Neuronal stem cell (in vitro differentiated cells): ENCODE data around the gene DTX2.
"Not testable (repeated sequence)": the region's sequence is repeated elsewhere in the genome, so short reads cannot be mapped to it uniquely, and the experiment has no call there.

Experiments
- DNase-seq: peaks from one replicate; pipeline ENCODE4 v3.0.0-alpha.2; 2013; ENCODE audit warnings: low spot score
- H2AFZ ChIP-seq: one replicate; pipeline ENCODE4 v1.6.1; 2013; ENCODE audit warnings: mild to moderate bottlenecking, low read length, inconsistent platforms
- H2AK5ac ChIP-seq: 2 replicates; pipeline ENCODE4 v1.6.1; 2013; ENCODE audit warnings: low read depth, mild to moderate bottlenecking, inconsistent platforms, low read length, moderate library complexity, mixed read lengths
- H2BK120ac ChIP-seq: 2 replicates; pipeline ENCODE4 v1.6.1; 2013; ENCODE audit warnings: low read depth, mild to moderate bottlenecking, inconsistent platforms, low read length, moderate library complexity, mixed read lengths
- H2BK12ac ChIP-seq: one replicate; pipeline ENCODE4 v1.6.1; 2013; ENCODE audit warnings: low read length, inconsistent platforms
- H2BK15ac ChIP-seq: 2 replicates; pipeline ENCODE4 v1.6.1; 2013; ENCODE audit warnings: mild to moderate bottlenecking, low read length, inconsistent platforms, mixed read lengths
- H2BK5ac ChIP-seq: one replicate; pipeline ENCODE4 v1.6.1; 2013; ENCODE audit warnings: inconsistent platforms, mild to moderate bottlenecking, low read length, moderate library complexity
- H3K14ac ChIP-seq: one replicate; pipeline ENCODE4 v1.6.1; 2013; ENCODE audit warnings: low read length, inconsistent platforms
- H3K18ac ChIP-seq: 2 replicates; pipeline ENCODE4 v1.6.1; 2013; ENCODE audit warnings: low read length, inconsistent platforms
- H3K23ac ChIP-seq: 2 replicates; pipeline ENCODE4 v1.6.1; 2013; ENCODE audit warnings: low read depth, mild to moderate bottlenecking, mixed read lengths, low read length, inconsistent platforms; ENCODE audit not compliant: poor library complexity
- H3K27ac ChIP-seq: replicated peaks from 3 replicates; pipeline ENCODE4 v1.5.1; 2013; ENCODE audit warnings: low read length, inconsistent platforms
- H3K27me3 ChIP-seq, 3 experiments: 2 replicates each; pipeline ENCODE4 v1.6.1; 2013; ENCODE audit warnings: low read length in 3 of 3, mild to moderate bottlenecking in 2 of 3, inconsistent platforms in 1 of 3, low read depth in 1 of 3, mixed read lengths in 1 of 3, moderate library complexity in 1 of 3; ENCODE audit not compliant: control insufficient read depth in 3 of 3, insufficient read depth in 3 of 3
- H3K36me3 ChIP-seq, 2 donors: replicated peaks in 1 of 2; 2 replicates each; pipeline ENCODE4 v1.6.1; 2013; ENCODE audit warnings: low read length in 2 of 2; ENCODE audit not compliant: control insufficient read depth in 2 of 2, insufficient read depth in 2 of 2
- H3K4ac ChIP-seq: 2 replicates; pipeline ENCODE4 v1.6.1; 2013; ENCODE audit warnings: inconsistent platforms, mild to moderate bottlenecking, low read length, moderate library complexity
- H3K4me1 ChIP-seq, 2 donors: 1 replicate in 1 of 2; 2 replicates in 1 of 2; pipeline ENCODE4 v1.6.1; 2013; ENCODE audit warnings: low read length in 2 of 2, low read depth in 1 of 2; ENCODE audit not compliant: control insufficient read depth in 2 of 2, insufficient read depth in 1 of 2
- H3K4me2 ChIP-seq: one replicate; pipeline ENCODE4 v1.6.1; 2013; ENCODE audit warnings: mild to moderate bottlenecking, low read length, inconsistent platforms; ENCODE audit not compliant: insufficient read depth, poor library complexity, severe bottlenecking
- H3K4me3 ChIP-seq, 2 donors: 2 replicates each; pipeline ENCODE4 v1.5.1; 2013; ENCODE audit warnings: low read length in 2 of 2, mild to moderate bottlenecking in 2 of 2, inconsistent platforms in 1 of 2, moderate library complexity in 1 of 2
- H3K79me1 ChIP-seq: one replicate; pipeline ENCODE4 v1.6.1; 2013; ENCODE audit warnings: low read depth, mild to moderate bottlenecking, inconsistent platforms, low read length, moderate library complexity
- H3K9ac ChIP-seq: one replicate; pipeline ENCODE4 v1.6.1; 2013; ENCODE audit warnings: mild to moderate bottlenecking, low read depth, low read length, inconsistent platforms; ENCODE audit not compliant: poor library complexity
- H3K9me3 ChIP-seq, 2 donors: replicated peaks in 1 of 2; 2 replicates each; pipeline versions ENCODE3 to v1.6.1; 2013; ENCODE audit warnings: low read length in 2 of 2, mild to moderate bottlenecking in 2 of 2, inconsistent platforms in 1 of 2, low read depth in 1 of 2, mixed read lengths in 1 of 2, moderate library complexity in 1 of 2; ENCODE audit not compliant: control insufficient read depth in 2 of 2, insufficient read depth in 1 of 2
- H4K8ac ChIP-seq: one replicate; pipeline ENCODE4 v1.6.1; 2013; ENCODE audit warnings: low read depth, mild to moderate bottlenecking, inconsistent platforms, low read length, moderate library complexity
- H4K91ac ChIP-seq: one replicate; pipeline ENCODE4 v1.6.1; 2013; ENCODE audit warnings: low read length, low read depth, mild to moderate bottlenecking, inconsistent platforms; ENCODE audit not compliant: poor library complexity
- WGBS, 2 donors: extraction: QIAGEN DNeasy Blood & Tissue Kit; methylation state at CpG; one replicate each; pipeline ENCODE4 v1.1.7; 2013; ENCODE audit warnings: missing lambda C conversion rate in 2 of 2, mixed read lengths in 1 of 2; ENCODE audit not compliant: insufficient read length in 2 of 2, insufficient replicate concordance in 1 of 2; ENCODE audit errors: extremely low coverage in 2 of 2; 5-methylcytosine and 5-hydroxymethylcytosine counted together

The DTX2 gene

GRCh38 chr7:76462271-76462882, 868 bp downstream of the DTX2 start:
- not testable (repeated sequence) for H2BK15ac ChIP-seq, H3K79me1 ChIP-seq, H3K9ac ChIP-seq, H3K18ac ChIP-seq, H3K4me1 ChIP-seq, H3K14ac ChIP-seq, H2AK5ac ChIP-seq, H3K23ac ChIP-seq, H3K4ac ChIP-seq, H2BK12ac ChIP-seq, H3K4me2 ChIP-seq, H3K36me3 ChIP-seq, H3K27ac ChIP-seq, H4K8ac ChIP-seq, H3K9me3 ChIP-seq, H3K4me3 ChIP-seq, H3K27me3 ChIP-seq, DNase-seq, H4K91ac ChIP-seq, H2BK120ac ChIP-seq, H2AFZ ChIP-seq, H2BK5ac ChIP-seq
- no CpG with 5 or more reads among the region's 17 CpGs for WGBS, 2 donors

- not testable (repeated sequence) for H3K4ac ChIP-seq, H2BK120ac ChIP-seq, H2BK15ac ChIP-seq, H3K27me3 ChIP-seq, H3K9me3 ChIP-seq, H3K4me3 ChIP-seq, H2BK12ac ChIP-seq, DNase-seq, H3K27ac ChIP-seq, H2BK5ac ChIP-seq, H3K9ac ChIP-seq, H3K79me1 ChIP-seq, H3K4me1 ChIP-seq, H3K36me3 ChIP-seq, H3K14ac ChIP-seq, H3K18ac ChIP-seq, H4K91ac ChIP-seq, H4K8ac ChIP-seq, H3K23ac ChIP-seq, H3K4me2 ChIP-seq, H2AFZ ChIP-seq, H2AK5ac ChIP-seq
- no CpG with 5 or more reads among the region's 5 CpGs for WGBS, 2 donors
These were observed 3.5 kb downstream of the DTX2 start for GRCh38 chr7:76464959-76465358.

- DNase-seq, H3K36me3 ChIP-seq, H3K4ac ChIP-seq, H3K23ac ChIP-seq, H3K18ac ChIP-seq, H3K14ac ChIP-seq, H2AK5ac ChIP-seq, H3K4me3 ChIP-seq, H2BK12ac ChIP-seq, H2BK120ac ChIP-seq, H3K9me3 ChIP-seq, H2BK15ac ChIP-seq, H2AFZ ChIP-seq, H3K4me2 ChIP-seq, H2BK5ac ChIP-seq, H4K8ac ChIP-seq, H3K79me1 ChIP-seq, H3K27ac ChIP-seq, H4K91ac ChIP-seq, H3K9ac ChIP-seq, H3K27me3 ChIP-seq, H3K4me1 ChIP-seq: not testable (repeated sequence)
- WGBS, 2 donors = no CpG with 5 or more reads among the region's 8 CpGs
These were observed 4.4 kb downstream of the DTX2 start for GRCh38 chr7:76465950-76466349.

- not testable (repeated sequence) for H3K4me1 ChIP-seq, H3K9ac ChIP-seq, H3K4me3 ChIP-seq, H3K18ac ChIP-seq, H3K79me1 ChIP-seq, H3K9me3 ChIP-seq, H4K8ac ChIP-seq, H3K14ac ChIP-seq, H3K23ac ChIP-seq, H3K36me3 ChIP-seq, DNase-seq, H2AK5ac ChIP-seq, H2BK5ac ChIP-seq, H2BK12ac ChIP-seq, H2BK120ac ChIP-seq, H3K4me2 ChIP-seq, H3K4ac ChIP-seq, H2BK15ac ChIP-seq, H4K91ac ChIP-seq, H3K27me3 ChIP-seq, H2AFZ ChIP-seq, H3K27ac ChIP-seq
- no CpG with 5 or more reads among the region's 14 CpGs for WGBS, 2 donors
These were observed 6.4 kb downstream of the DTX2 start for GRCh38 chr7:76467743-76468404.
